K562 (cell line): ENCODE results near the gene CACNA2D3. TPM values are rescaled to one million over a fixed set of nuclear protein-coding genes. Genes with fewer than 3 reads are reported as not detected.

Experiments
- ATAC-seq: fragments of 200-7000 bp; cut with Tn5 transposase; 3 replicates; pipeline ENCODE4 v1.9.1; 2020; ENCODE audit warnings: moderate library complexity
- BruUV-seq: library from RNA; stranded (reverse); fragments of 400-500 nt; replicated peaks from 2 replicates; lab custom pipeline; 2021; lab: Mats Ljungman, UMichigan
- CTCF ChIA-PET: fragments of 300-600 bp; formaldehyde crosslinking; extraction: SDS; loops from one replicate; lab custom pipeline; 2021; ENCODE audit warnings: low intra/inter-chr PET ratio; lab: Yijun Ruan, JAX
- POLR2A ChIA-PET: fragments of 300-600, 350-650 bp; sonication (Branson Sonifier 250); formaldehyde crosslinking; extraction: SDS; loops from one replicate; lab custom pipeline; 2021; ENCODE audit warnings: antibody characterized with exemption, inconsistent platforms; lab: Yijun Ruan, JAX
- DNase-seq, 4 experiments: peaks; one replicate each; pipeline versions ENCODE4 v3.0.0 to v3.0.0-alpha.2; 2011 to 2018; ENCODE audit warnings: low spot score in 3 of 4, mixed read lengths in 3 of 4; ENCODE audit errors: extremely low read depth in 1 of 4
- FAIRE-seq: peaks from 2 replicates; lab custom pipeline; 2011; peaks lifted over from hg19 to GRCh38; lab: Jason Lieb, UNC
- H2AFZ ChIP-seq: 2 replicates; pipeline ENCODE4 v1.6.0; 2011; ENCODE audit warnings: low read depth, low read length, control low read depth, inconsistent platforms
- H3K27ac ChIP-seq: fragments of 200-600 bp; 3 replicates; pipeline ENCODE4 v1.8.0; 2011; ENCODE audit warnings: low read depth, mild to moderate bottlenecking, control low read depth, inconsistent platforms, low read length, moderate library complexity, mixed read lengths; ENCODE audit errors: extremely low read depth
- H3K27me3 ChIP-seq, 2 experiments: fragments of 300-600 bp in 1 of 2; 2 replicates in 1 of 2; 3 replicates in 1 of 2; pipeline versions ENCODE4 v1.6.0 to v1.8.0; 2011; ENCODE audit warnings: inconsistent platforms in 2 of 2, low read length in 2 of 2, mild to moderate bottlenecking in 1 of 2, mixed read lengths in 1 of 2, moderate library complexity in 1 of 2; ENCODE audit not compliant: control insufficient read depth in 2 of 2, insufficient read depth in 2 of 2
- H3K36me3 ChIP-seq: fragments of 300-600 bp; 3 replicates; pipeline ENCODE4 v1.8.0; 2011; ENCODE audit warnings: mild to moderate bottlenecking, low read length, inconsistent platforms; ENCODE audit not compliant: control insufficient read depth, insufficient read depth
- H3K4me1 ChIP-seq, 2 experiments: fragments of 200-600 bp in 1 of 2; replicated peaks in 1 of 2; 2 replicates in 1 of 2; 3 replicates in 1 of 2; pipeline versions ENCODE4 v1.5.1 to v1.8.0; 2011; ENCODE audit warnings: inconsistent platforms in 2 of 2, low read length in 2 of 2, mild to moderate bottlenecking in 1 of 2, mixed read lengths in 1 of 2, moderate library complexity in 1 of 2; ENCODE audit not compliant: control insufficient read depth in 2 of 2, insufficient read depth in 2 of 2
- H3K4me2 ChIP-seq: 2 replicates; pipeline ENCODE4 v1.6.1; 2011; ENCODE audit warnings: low read length, control low read depth, inconsistent platforms, mixed read lengths; ENCODE audit not compliant: insufficient read depth
- H3K4me3 ChIP-seq: fragments of 200-600 bp; sonication (generic), shearing (Covaris generic); 2 replicates; pipeline ENCODE4 v1.5.1; 2016; ENCODE audit warnings: control low read depth, inconsistent platforms
- H3K79me2 ChIP-seq: fragments of 200-600 bp; 3 replicates; pipeline ENCODE4 v1.8.0; 2011; ENCODE audit warnings: low read length, inconsistent platforms; ENCODE audit not compliant: control insufficient read depth, insufficient read depth
- H3K9ac ChIP-seq, 2 experiments: 2 replicates each; pipeline versions ENCODE4 v1.6.0 to v1.6.1; 2011; ENCODE audit warnings: low read depth in 2 of 2, low read length in 2 of 2, control low read depth in 1 of 2, inconsistent platforms in 1 of 2, mild to moderate bottlenecking in 1 of 2, mixed read lengths in 1 of 2; ENCODE audit not compliant: insufficient read depth in 1 of 2
- H3K9me1 ChIP-seq: one replicate; pipeline ENCODE4 v1.6.0; 2011; ENCODE audit warnings: inconsistent platforms, mild to moderate bottlenecking, low read length, moderate library complexity; ENCODE audit not compliant: control insufficient read depth, insufficient read depth
- H3K9me3 ChIP-seq: replicated peaks from 2 replicates; pipeline ENCODE4 v1.5.1; 2011; ENCODE audit warnings: low read depth, low read length, inconsistent platforms; ENCODE audit not compliant: control insufficient read depth, insufficient read depth
- H4K20me1 ChIP-seq: replicated peaks from 2 replicates; pipeline ENCODE4 v1.6.1; 2011; ENCODE audit warnings: low read length, inconsistent platforms, mixed read lengths; ENCODE audit not compliant: control insufficient read depth, insufficient read depth
- CC2D1A ChIP-seq: fragments of 450-650 bp; IDR thresholded peaks from 2 replicates; pipeline ENCODE4 v1.6.1; 2017; ENCODE audit warnings: mild to moderate bottlenecking
- CHCHD3 ChIP-seq: fragments of 250-450 bp; sonication (Bioruptor Pico); IDR thresholded peaks from 2 replicates; pipeline ENCODE4 v2.1.2; 2022; ENCODE audit warnings: mild to moderate bottlenecking
- CTBP1 ChIP-seq: fragments of 450-650 bp; IDR thresholded peaks from 2 replicates; pipeline ENCODE4 v1.6.1; 2016; ENCODE audit warnings: borderline replicate concordance
- DEAF1 ChIP-seq: fragments of 450-650 bp; formaldehyde crosslinking; IDR thresholded peaks from 2 replicates; pipeline ENCODE4 v1.4.0; 2020; ENCODE audit warnings: mild to moderate bottlenecking, moderate library complexity
- PHF20 ChIP-seq: fragments of 450-650 bp; IDR thresholded peaks from 2 replicates; pipeline ENCODE4 v1.6.1; 2018; ENCODE audit not compliant: partially characterized antibody
- PTTG1 ChIP-seq: fragments of 450-650 bp; IDR thresholded peaks from 2 replicates; pipeline ENCODE4 v1.6.1; 2016; ENCODE audit warnings: low read depth, mild to moderate bottlenecking, missing genetic modification characterization, missing compliant biosample characterization
- RFX1 ChIP-seq: fragments of 450-650 bp; IDR thresholded peaks from 2 replicates; pipeline ENCODE4 v1.6.1; 2016; ENCODE audit warnings: mild to moderate bottlenecking, moderate library complexity
- RNF2 ChIP-seq: sonication (generic); IDR thresholded peaks from 2 replicates; pipeline ENCODE4 v1.6.1; 2016
- SMARCA5 ChIP-seq: fragments of 450-650 bp; IDR thresholded peaks from 2 replicates; pipeline ENCODE4 v1.6.1; 2016
- STAG1 ChIP-seq: sonication (generic); formaldehyde crosslinking; IDR thresholded peaks from 2 replicates; pipeline ENCODE4 v1.5.0; 2020; ENCODE audit warnings: missing genetic modification reagents, borderline replicate concordance
- U2AF1 ChIP-seq: fragments of 200-400 bp; formaldehyde crosslinking; optimal IDR thresholded peaks from 2 replicates; pipeline ENCODE3; 2017; ENCODE audit warnings: mild to moderate bottlenecking, low read depth, low read length, moderate library complexity
- ZFP36 ChIP-seq: fragments of 150-350 bp; IDR thresholded peaks from 2 replicates; pipeline ENCODE4 v1.6.1; 2018; ENCODE audit warnings: low read length, low read depth; ENCODE audit not compliant: partially characterized antibody
- ZNF24 ChIP-seq: fragments of 450-650 bp; IDR thresholded peaks from 2 replicates; pipeline ENCODE4 v1.6.1; 2016
- ZNF41 ChIP-seq: fragments of 250-450 bp; sonication (Bioruptor Pico); conservative IDR thresholded peaks from 2 replicates; pipeline ENCODE4 v1.4.0; 2020; ENCODE audit warnings: mild to moderate bottlenecking
- ZNF583 ChIP-seq: fragments of 250-450 bp; sonication (Bioruptor Pico); IDR thresholded peaks from 2 replicates; pipeline ENCODE4 v1.4.0; 2020
- WGBS: fragments of 100-300 bp; shearing (Covaris generic); methylation state at CpG from one replicate; pipeline ENCODE4 v1.1.6; 2016; ENCODE audit warnings: low coverage, mixed read lengths; ENCODE audit not compliant: insufficient coverage; ENCODE audit errors: missing lambda C conversion rate; 5-methylcytosine and 5-hydroxymethylcytosine counted together
- in situ Hi-C: fragments of 300-500 bp; cut with MboI; formaldehyde crosslinking; loops from 4 replicates; pipeline ENCODE4 v1.15.0; 2018; ENCODE audit warnings: inconsistent platforms, mixed read lengths
- intact Hi-C: fragments of 100-400 bp; cut with micrococcal nuclease; formaldehyde crosslinking; loops from 2 replicates; pipeline ENCODE4 v1.14.2; 2022
- polyA plus RNA-seq, 8 experiments: library from polyadenylated mRNA; depleted of rRNA in 4 of 8; stranded (reverse) in 5 of 8; unstranded in 3 of 8; fragments of >200 nt; fragmentation: Nextera tagmentation in 2 of 8; fragmentation: Illumina TruSeq in 1 of 8; extraction: Ambion mirVana in 2 of 8; extraction: Trizol in 1 of 8; gene quantifications; 2 replicates each; pipeline versions ENCODE4 v1.2.1 to v1.2.3, GENCODE V29; 2011 to 2014; ENCODE audit warnings: inconsistent platforms in 1 of 8, missing spikeins in 1 of 8
- total RNA-seq, 7 experiments: library from RNA; depleted of rRNA in 6 of 7; stranded (reverse); fragments of >200 nt in 6 of 7; fragmentation: Illumina TruSeq in 2 of 7; extraction: Trizol in 2 of 7; gene quantifications; 2 replicates each; pipeline versions ENCODE4 v1.2.1 to v1.2.3, GENCODE V29; 2011 to 2021; ENCODE audit warnings: low replicate concordance in 1 of 7
- TF ChIP-seq, protein P1 (sequence below): sonication (generic); formaldehyde crosslinking; IDR thresholded peaks from 2 replicates; pipeline ENCODE4 v1.9.0; 2022; ENCODE audit warnings: mild to moderate bottlenecking, missing genetic modification reagents
- TF ChIP-seq, protein P2 (sequence below): sonication (generic); formaldehyde crosslinking; IDR thresholded peaks from 2 replicates; pipeline ENCODE4 v1.4.0; 2020; ENCODE audit warnings: mild to moderate bottlenecking, missing genetic modification reagents
- TF ChIP-seq, protein P3 (sequence below): sonication (generic); formaldehyde crosslinking; IDR thresholded peaks from 2 replicates; pipeline ENCODE4 v1.8.0; 2023; ENCODE audit warnings: mild to moderate bottlenecking, missing genetic modification reagents

CACNA2D3 gene
- total and polyA plus RNA-seq, 9 of the 15 experiments (the other 6 are each of a cell fraction or from before 2014, with no cell fraction given) = 0.01 TPM; not detected in 8

- H3K4me2 ChIP-seq = no peak overlapping the region
- no peak overlapping the region for H3K9ac ChIP-seq
- H3K4me3 ChIP-seq = no peak overlapping the region
- H3K4me1 ChIP-seq = no peaks in the 10 kb centered on the region
- ATAC-seq (no peak), FAIRE-seq (no peak), DNase-seq (no peak)
- no TSS peak for BruUV-seq
- H3K9me1 ChIP-seq = no peaks in the 10 kb centered on the region
- no peaks in the 10 kb centered on the region for H3K9me3 ChIP-seq
- H3K79me2 ChIP-seq = no peaks in the 10 kb centered on the region
- WGBS = 0% methylated on average over 2 of the region's 5 CpGs
- TF ChIP-seq PHF20 (no peak), CTBP1 (no peak), RNF2 (no peak), ZFP36 (no peak), PTTG1 (tag) (no peak), ZNF583 (CRISPR knock-in tag) (no peak), STAG1 (CRISPR knock-in tag) (no peak), U2AF1 (no peak), DEAF1 (no peak), CC2D1A (no peak), RFX1 (no peak), CHCHD3 (CRISPR knock-in tag) (no peak), ZNF41 (CRISPR knock-in tag) (no peak), SMARCA5 (no peak), ZNF24 (no peak)
- TF ChIP-seq, protein P1, sequence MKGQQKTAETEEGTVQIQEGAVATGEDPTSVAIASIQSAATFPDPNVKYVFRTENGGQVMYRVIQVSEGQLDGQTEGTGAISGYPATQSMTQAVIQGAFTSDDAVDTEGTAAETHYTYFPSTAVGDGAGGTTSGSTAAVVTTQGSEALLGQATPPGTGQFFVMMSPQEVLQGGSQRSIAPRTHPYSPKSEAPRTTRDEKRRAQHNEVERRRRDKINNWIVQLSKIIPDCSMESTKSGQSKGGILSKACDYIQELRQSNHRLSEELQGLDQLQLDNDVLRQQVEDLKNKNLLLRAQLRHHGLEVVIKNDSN (CRISPR knock-in tag) = no peak
- TF ChIP-seq, protein P2, sequence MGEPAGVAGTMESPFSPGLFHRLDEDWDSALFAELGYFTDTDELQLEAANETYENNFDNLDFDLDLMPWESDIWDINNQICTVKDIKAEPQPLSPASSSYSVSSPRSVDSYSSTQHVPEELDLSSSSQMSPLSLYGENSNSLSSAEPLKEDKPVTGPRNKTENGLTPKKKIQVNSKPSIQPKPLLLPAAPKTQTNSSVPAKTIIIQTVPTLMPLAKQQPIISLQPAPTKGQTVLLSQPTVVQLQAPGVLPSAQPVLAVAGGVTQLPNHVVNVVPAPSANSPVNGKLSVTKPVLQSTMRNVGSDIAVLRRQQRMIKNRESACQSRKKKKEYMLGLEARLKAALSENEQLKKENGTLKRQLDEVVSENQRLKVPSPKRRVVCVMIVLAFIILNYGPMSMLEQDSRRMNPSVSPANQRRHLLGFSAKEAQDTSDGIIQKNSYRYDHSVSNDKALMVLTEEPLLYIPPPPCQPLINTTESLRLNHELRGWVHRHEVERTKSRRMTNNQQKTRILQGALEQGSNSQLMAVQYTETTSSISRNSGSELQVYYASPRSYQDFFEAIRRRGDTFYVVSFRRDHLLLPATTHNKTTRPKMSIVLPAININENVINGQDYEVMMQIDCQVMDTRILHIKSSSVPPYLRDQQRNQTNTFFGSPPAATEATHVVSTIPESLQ = no peak
- TF ChIP-seq, protein P3, sequence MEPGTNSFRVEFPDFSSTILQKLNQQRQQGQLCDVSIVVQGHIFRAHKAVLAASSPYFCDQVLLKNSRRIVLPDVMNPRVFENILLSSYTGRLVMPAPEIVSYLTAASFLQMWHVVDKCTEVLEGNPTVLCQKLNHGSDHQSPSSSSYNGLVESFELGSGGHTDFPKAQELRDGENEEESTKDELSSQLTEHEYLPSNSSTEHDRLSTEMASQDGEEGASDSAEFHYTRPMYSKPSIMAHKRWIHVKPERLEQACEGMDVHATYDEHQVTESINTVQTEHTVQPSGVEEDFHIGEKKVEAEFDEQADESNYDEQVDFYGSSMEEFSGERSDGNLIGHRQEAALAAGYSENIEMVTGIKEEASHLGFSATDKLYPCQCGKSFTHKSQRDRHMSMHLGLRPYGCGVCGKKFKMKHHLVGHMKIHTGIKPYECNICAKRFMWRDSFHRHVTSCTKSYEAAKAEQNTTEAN (CRISPR knock-in tag) = no peak
- no peaks in the 10 kb centered on the region; a peak in 1 of 5 replicates for H3K27me3 ChIP-seq
- in situ Hi-C loops (no loop called here), intact Hi-C loops (no loop called here)
- no peaks in the 10 kb centered on the region for H4K20me1 ChIP-seq
- no peak overlapping the region for H3K27ac ChIP-seq
- CTCF ChIA-PET = no interaction called here
- H2AFZ ChIP-seq = no peak overlapping the region
- H3K36me3 ChIP-seq = no peaks in the 10 kb centered on the region
- POLR2A ChIA-PET = no interaction called here
Observed at GRCh38 chr3:54313418-54313817, 191.1 kb downstream of the CACNA2D3 start.
